Stomach (tissue), 4 donors: Measurements from ENCODE around the gene AMOTL2.

ENCODE experiments used
- EP300 ChIP-seq: sonication (generic); formaldehyde crosslinking; IDR thresholded peaks from one replicate; pipeline ENCODE4 v1.6.1; 2017; ENCODE audit warnings: antibody characterized with exemption
- POLR2A ChIP-seq, 4 donors: fragments of 450-650 bp; IDR thresholded peaks; one replicate each; pipeline ENCODE4 v1.6.1; 2016; ENCODE audit warnings: antibody characterized with exemption in 4 of 4, control low read depth in 2 of 4, mild to moderate bottlenecking in 1 of 4, moderate library complexity in 1 of 4

GRCh38 chr3:134318166-134318565, 56.1 kb downstream of the AMOTL2 start:
- TF ChIP-seq POLR2A (IDR thresholded peaks at IDR 0.05) (no peak), EP300 (no peak)
